Hematopoietic multipotent progenitor cell treated with erythropoietin and hydrocortisone succinate and interleukin-3 and kit ligand, for 6 days (in vitro differentiated cells): ENCODE data around the gene KCNC3.
A peak's percentile ranks its signal among the peaks of the same experiment; 100 is the strongest.

Source experiments
- DNase-seq: peaks from one replicate; pipeline ENCODE4 v3.0.0-alpha.2; 2015

The KCNC3 gene

GRCh38 chr19:50326101-50326664 lies 3.0 kb downstream of the KCNC3 start:
- DNase-seq = no peak

GRCh38 chr19:50325310-50326100 lies 3.7 kb downstream of the KCNC3 start:
- peak; percentile 79 for DNase-seq

DNA sequence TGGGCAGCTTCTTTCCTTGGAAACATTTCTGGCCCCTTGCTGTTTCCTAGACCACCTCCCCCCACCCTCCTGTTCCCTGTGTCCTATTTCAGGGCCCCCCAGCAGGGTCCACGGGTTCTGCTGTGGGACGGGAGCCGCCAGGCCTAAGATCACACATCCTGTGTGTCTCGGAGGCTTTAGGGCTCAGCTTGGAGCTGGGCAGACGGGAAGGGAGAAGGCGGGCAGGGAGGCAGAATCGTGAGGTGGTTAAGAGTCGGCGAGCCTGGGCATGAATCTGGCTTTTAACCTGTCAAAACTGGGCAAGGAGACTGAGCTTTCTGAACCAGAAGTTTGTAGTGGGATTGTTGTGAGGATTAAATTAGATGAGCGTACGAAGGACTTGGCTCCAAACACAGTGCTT lies 4.8 kb downstream of the KCNC3 start:
- DNase-seq = no peak

DNA sequence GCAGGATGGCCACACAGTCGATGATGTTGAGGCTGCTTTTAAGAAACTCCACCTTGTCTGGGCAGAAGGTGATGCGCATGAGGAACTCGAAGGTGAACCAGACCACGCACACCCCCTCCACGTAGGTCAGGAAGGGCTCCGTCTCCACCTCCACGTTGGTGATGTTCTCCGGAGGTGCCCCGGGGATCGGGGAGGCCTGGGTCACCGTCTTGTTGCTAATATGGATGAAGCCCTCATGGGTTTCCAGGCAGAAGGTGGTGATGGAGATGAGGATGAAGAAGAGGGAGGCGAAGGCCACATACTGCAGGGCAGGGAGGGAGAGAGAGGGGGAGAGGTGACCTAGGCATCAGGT lies 5.4 kb downstream of the KCNC3 start:
- DNase-seq = no peak

DNA sequence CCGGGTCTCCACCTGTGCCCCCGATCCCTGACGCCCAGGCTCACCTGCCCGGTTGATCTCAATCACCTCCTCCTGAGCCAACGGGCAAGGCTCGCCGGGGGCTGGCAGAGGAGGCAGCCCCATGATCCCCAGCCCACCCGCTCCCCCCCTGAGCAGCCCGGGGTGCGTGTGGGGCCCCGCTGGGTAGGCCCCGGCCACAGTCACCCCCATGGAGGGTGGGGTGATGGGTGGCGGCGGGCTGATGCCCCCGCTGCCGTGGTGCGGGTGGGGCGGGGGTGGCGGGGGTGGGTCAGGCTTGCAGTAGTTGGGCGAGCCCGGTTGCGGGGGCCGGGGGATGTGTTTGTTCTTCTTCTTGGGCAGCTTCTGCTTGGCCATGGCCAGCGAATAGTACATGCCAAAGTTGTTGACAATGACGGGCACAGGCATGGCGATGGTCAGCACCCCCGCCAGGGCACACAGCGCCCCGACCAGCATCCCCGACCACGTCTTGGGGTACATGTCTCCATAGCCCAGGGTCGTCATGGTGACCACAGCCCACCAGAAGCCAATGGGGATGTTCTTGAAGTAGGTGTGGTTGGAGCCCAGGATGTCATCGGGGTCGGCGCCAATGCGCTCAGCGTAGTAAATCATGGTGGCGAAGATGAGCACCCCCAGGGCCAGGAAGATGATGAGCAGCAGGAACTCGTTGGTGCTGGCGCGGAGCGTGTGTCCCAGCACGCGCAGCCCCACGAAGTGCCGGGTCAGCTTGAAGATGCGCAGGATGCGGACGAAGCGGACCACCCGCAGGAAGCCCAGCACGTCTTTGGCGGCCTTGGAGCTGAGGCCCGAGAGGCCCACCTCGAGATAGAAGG lies 6.0 kb downstream of the KCNC3 start:
- DNase-seq = no peak

DNA sequence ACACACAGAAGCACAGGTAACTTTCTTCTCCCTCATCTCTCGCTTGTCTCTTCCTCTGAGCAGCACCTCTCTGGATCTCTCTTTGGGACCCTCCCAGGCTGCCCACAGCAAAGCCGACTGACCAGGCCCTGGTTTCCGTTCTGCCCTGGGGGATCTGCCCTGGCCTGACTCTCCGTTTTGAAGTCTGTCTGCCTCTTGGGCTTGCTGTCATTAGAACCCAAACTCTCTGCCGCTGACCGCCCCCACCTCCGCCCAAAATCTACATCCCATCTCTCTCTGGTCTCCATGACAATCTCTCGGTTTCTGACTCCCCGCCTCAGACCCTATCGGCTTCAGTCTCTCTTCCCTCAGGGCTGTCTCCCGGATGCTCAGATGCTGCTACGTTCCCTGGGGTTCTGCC lies 6.9 kb downstream of the KCNC3 start:
- no peak for DNase-seq

DNA sequence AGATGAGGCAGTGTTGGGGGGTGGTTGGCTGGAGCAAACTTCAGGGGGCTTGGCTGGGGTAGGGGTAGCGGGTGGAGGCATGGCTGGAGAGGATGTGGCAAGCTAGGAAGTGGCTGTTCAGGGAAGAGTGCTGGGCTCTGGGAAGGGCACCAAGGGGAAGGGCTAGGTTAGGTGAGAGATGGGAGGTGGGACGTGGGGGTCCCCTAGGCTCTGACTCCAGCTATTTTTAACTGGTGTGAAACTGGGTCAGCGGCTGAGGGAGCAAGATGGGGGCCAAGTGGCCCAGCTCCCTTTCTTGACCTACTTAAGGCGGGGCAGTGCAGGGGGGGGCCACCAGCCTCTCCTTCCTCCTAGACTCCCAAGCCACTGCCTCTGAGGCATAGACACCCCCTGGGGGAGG lies 7.3 kb downstream of the KCNC3 start:
- DNase-seq = no peak

DNA sequence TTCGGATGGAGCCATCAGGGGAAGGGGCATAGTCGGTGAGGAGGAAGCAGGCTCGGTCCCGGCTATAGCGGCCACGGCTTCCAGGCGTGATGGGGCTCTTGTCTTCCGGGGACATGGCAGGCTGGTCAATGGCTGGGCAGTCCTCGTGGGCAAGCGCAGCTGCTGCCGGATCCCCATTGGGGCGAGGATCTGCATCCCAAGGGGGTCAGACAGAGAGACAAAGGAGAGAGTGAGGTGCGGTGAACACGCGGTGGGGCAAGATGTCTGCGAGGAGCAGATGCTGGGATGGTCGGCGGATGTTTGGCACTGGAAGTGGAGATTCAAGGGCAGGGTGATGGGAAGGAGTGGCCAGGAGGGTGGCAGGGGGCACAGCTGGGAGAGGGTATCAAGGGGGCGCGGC lies 8.6 kb downstream of the KCNC3 start:
- DNase-seq = no peak

DNA sequence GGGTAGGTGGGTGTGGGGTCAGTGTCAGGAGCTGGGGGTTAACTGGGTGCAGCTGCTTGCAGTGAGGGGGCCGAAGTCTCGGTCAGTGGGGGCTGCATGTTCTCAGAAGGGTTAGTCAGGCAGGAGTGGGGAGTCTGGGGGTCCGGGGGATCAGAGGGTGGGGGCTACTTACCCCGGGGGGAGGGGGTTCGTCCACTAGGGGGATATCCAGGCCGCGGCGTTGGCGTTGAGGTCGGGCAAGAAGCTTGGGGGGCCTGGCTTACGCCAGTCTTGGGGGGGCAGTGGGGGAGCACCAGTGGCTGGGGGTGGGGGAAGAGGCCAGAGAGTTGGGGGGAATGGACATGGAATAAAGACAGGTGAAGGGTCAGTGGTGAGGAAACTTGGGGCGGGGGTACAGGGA lies 9.1 kb downstream of the KCNC3 start:
- no peak for DNase-seq

GRCh38 chr19:50319156-50319555 lies 10.0 kb downstream of the KCNC3 start:
- DNase-seq = no peak

GRCh38 chr19:50318438-50318837 lies 10.7 kb downstream of the KCNC3 start:
- no peak for DNase-seq

- DNase-seq = no peak
These were observed 12.1 kb downstream of the KCNC3 start for GRCh38 chr19:50317115-50317514.

- no peak for DNase-seq
These were observed 13.3 kb downstream of the KCNC3 start for GRCh38 chr19:50315773-50316448.

DNA sequence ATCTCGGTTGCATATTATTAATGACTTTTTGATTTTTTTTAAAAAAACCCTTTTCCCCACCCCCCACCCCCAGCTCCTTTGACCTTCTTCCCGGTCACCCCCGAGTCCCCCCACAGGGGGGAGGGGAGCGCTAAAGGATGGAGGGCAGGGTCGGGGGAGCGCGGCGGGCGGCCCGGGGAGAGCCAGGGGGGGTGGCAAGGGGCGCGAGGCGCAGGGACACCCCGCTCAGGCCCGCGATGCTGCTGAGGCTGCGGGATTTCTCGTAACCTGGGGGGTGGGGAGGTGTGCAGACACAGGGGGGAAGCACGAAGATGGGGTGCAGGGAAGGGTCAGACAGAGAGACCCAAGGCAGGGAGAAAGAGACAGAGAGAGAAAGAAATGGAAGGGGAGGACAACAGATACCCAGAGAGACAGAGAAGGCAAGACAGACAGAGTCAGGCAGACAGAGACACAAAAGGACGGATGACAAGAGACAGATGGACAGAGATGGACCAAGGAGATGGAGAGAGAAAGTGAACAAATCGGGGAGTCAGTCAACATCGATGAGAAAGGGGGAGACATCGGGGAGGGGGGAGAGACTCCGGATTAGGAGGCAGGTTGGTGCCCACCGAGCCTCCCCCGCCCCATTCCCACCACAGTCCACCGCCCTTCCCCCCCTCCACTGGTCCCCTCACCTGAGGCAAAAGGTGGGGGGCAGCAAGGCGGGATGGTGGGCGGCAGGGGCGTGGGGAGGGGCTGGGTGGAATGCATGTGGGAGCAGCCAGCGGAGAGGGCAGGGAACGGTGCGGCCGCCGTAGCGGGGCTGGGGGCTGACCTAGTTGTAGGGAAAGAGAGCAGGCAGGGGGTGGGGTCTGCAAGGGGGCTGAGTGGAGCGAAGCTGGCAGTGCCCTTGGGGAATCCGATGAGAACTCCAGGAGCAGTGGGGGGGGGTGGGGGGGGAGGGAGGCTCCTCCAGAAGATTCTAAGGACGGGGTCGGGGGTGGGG lies 14.2 kb downstream of the KCNC3 start:
- DNase-seq = no peak

DNA sequence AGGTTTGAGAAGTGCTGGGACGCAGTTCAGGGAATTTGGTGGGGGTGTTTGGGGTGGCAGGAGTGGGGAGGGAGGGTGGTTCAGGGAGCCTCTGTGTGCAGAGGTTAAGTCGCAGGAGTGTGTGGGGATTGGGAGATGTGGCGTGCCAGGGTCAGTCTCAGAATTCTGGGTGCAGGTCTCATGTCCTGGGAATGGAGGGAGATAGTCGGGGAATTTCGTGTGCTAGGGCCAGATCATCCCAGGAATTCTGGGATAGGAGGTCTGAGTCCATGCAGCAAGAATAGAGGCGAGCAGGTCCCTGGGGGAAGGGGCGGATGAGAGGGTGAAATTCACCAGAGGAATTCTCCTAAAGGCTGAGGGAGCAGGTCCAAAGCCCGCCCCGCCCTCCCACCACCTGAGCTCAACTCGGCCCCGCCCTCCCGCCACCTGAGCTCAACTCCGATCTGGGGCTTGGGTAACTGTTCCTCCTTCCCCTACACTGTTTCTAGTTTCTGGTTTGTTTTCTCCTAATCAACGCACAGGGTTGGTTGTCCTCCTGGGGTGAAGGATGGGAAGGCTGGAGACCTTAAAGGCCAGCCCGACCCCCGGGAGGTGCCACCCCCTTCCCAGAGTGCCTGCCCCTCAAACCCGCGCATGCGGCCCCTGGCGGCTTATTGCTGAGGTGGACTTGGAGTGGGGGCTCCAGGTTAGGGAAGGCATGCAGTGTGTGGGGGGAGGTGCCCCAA lies 15.2 kb downstream of the KCNC3 start:
- DNase-seq = no peak

GRCh38 chr19:50312967-50313811 lies 16.0 kb downstream of the KCNC3 start:
- no peak for DNase-seq

DNA sequence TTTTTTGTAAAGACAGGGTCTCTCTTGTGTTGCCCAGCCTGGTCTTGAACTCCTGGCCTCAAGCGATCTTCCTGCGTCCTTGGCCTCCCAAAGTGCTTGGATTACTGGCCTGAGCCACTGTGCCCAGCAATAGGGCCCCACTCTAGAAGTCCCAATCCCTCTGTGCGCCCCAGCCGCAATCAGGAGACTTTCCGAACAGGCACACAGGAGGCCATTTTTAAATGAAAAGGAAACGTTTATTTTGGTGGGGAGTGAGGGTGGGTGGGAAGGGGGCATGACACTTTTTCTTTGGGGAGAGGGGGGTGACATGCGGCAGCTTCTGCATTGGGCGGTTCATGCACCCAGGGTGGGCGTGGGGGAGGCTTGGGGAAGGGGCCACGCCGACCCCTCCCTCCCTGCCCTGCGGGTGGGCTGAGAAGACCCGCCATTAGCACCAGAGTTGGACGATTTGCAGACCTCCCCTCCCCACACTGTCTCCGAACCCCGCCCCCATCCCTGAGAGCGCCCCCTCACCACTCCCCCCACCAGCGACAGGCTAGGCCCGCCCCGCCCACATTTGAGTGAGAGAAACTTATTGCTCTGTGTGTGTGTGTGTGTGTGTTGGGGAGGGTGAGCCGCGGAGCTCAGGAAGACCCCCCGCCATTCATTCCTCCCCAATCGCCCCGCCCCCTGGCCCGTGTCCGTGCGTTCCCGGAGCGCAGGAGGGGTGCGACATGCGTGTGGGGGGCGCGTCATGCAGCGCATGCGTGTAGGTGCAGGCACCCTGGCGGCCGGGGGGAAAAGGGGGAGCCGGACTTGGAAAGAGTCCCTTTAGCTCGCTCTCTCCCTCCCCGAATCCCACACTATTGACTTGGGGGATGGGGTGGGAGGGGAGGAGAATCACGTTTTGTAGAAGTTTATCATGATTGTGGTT lies 17.2 kb downstream of the KCNC3 start:
- no peak for DNase-seq

DNA sequence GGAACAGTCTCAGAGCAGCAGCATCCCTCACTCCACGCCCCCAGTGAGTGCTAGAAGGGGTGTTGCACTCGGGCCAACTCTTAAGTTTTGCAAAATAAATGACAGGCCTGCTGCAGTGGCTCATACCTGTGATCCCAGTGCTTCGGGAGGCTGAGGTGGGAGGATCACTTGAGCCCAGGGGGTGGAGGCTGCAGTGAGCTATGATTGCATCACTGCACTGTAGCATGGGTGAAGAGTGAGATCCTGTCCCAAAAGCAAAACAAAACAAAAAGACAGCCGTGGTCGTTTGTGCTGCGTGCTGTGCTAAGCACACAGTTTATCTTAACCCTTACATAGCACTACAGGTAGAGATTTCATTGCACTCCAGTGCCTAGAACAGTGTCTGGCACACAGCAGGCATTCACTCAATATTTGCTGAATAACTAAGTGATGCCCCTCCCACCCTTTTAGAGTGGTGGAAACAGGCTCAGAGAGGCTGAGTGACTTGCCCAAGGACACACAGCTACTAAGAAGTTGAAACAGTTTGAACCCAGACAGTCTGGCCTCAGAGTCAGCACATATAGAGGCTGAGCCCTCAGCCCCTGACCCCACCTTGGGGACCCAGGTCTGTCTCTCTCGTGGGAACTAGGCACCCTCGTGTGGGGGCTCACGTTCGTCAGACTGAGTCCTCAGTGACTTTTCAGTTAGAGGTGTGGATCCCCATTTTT lies 18.3 kb downstream of the KCNC3 start:
- no peak for DNase-seq
